Kidney glomerular epithelial cell (primary cell): ENCODE measurements around the gene ENDOV.

Source experiments
- DNase-seq: peaks from one replicate; lab custom pipeline; 2025; lab: John Stamatoyannopoulos, UW

Gene ENDOV

DNA sequence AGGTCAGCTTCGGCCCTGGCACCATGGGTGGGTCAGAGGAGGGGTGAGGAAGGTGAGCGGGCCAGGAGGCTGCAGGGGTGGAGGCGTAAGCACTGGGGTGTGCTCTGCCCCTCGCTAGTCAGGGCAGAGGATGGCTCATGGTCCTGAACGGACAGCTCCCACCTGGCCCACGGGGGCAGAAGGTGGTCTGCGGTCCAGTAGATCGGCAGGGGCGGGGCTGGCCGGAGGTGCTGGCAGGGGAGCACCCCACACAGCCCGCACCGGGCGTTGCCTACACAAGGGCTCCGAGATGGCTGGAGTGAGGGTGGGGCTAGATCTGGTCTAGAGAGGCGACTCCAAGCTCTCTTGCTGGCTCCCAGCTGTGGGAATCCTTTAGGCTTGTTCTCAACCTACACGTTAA, 53.3 kb downstream of the ENDOV start:
- DNase-seq, result no peak

DNA sequence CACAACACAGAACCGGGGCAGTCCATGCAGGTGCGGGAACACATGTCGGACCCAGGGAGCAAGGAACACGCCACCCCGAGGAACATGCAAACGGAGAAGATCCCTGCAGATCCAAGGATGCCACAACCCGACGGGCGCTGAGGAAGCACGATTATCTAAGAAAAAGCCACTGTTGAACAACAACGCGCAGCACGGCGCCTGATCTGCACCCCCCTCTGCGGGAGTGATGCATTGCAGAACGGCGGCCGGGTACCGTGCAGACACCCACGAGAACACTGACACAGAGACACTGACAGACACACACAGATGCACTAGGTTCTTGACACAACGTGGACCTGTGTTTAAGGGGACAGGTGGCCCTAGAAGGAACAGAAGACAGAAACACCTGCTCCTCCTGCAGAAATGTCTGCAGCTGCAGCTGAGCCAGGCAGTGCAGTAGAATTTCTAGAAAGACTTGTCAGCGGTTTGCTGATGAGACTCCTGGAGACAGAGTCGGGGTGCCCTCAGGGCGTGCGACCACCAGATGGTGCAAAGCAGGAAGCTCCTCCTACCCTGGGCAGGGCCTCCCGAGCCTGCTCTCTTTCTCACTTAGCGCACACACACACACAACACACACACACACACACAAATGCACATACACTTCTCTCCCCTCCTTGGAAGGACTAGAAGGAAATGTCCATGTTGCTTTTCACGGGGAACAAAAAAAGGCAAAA, 54.0 kb downstream of the ENDOV start:
- no peak for DNase-seq

DNA sequence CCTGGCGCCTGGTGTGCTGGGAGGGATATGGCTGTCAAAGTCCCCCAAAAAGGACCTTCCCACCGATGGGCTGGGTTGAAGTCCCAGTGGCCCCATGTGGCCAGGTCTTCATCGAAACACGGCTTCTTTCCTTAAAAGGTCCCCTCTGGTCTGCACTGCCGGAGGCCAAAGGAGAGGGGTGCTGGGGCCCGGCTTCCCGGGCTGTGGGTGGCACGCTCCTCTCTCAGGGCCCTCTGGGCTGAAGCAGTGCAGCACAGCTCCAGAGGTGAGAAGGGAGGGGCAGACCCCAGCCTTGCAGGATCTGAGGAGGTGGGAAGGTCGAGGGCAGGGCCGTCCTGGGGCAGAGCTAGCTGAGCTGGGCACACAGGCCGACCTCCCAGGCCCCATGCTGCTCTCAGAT, 54.7 kb downstream of the ENDOV start:
- DNase-seq, result no peak

DNA sequence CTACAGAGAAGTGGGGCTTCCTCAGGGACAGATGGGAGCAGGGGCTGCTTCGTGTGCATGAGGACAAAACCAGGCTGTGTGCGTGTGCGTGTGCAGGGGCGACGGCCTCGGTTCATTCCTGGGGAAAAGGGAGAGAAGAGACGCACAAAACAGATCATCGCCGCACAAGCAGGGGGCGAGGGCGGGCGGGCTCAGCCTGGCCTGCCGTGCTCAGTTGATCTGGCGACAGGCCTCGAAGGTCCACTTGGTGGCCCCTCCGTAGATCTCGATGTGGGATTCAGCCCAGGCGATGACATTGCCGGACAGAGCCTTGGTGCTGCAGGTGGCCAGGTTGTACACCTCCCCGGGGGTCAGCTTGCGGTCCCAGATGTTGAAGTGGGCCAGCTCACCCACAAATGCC, 55.6 kb downstream of the ENDOV start:
- DNase-seq, result no peak

DNA sequence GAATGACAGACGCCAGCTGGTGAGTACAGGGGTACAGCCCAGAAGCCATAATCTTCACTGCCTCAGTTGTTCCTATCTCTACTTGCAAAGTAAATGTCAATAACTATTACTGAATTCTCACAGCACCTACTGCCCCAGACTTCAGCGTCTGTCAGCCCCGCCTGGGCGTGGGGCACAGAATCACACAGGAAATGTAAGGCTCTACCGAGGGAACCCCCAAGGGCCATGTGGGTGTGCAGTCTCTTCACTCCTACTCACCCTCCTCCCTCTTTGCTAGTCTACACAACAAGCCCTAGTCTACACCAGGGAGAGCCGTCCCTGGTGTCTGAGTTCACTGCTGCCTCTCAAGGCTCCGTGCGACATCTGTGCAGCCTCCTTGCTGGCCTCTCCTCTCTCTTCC, 57.0 kb downstream of the ENDOV start:
- no peak for DNase-seq

DNA sequence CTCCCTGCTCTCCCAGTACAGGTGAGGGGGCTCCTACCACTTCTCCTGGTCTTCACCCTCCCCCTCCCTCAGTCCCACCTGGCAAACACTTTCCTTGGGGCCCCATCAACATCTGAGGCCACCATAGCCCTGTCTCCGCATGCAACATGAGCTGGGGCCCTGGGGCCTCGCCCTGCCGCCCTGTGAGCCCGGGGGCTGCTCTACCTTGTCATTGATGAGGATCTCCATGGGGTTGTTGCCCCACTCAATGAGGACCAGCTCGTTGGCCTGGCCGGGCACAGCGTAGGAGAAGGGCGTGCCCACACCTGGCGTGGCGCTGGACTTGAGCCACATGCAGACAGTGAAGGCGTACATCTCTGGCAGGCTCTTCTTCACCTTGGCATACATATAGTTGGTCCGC, 58.0 kb downstream of the ENDOV start:
- DNase-seq, result no peak

DNA sequence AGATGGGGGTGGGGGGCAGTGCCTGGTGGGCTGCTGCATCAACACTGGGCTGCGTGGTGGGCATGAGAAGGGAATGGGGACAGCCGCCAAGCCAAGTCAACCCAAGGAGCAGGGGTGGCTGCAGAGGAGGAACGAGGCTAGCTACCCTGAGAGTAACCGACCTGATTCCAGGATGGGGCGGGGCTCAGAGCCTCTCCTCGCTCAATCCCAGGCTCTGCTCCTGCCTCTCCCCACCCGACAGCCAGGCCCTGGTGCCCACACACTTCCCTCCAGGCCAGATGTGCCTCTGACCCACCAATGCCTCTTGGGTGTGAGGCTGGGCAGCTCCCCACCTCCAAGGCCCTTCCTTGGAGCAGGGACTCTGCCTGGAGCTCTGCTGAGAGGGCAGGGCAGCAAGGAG, 58.7 kb downstream of the ENDOV start:
- DNase-seq, result no peak

DNA sequence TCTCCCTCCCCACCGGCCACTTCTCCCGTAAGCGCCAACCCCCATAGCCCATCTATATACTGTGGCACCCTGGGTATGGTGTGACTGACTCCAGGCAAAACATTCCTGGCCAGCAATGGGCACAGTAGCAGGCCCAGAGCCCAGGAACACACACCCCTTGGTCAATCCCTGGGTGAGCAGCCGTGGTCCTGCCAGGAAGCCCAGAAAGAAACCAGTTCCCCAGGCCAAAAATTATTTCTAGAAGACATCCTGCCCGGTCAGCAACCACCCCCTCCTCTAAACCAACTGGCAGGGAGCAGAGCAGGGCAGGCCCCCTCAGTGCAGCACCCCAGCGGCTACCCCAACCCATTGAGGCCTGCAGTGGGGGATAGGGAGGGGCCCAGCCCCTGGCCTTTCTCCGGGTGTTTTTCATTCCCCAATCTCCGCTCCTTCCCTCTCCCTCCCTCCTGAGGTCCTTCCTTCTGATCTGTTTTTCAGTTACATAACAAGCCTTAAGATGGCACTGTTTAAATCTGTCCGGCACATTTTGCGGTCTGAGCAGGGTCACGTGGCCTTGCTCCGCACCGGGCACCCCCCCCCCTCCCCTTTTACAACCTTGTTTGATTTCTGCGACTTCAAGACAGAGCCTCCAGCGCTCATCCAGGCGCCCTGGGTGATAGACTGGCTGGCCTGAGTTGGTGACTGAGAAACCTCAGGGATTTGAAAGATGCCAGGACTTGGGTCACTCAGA, 59.4 kb downstream of the ENDOV start:
- DNase-seq, result no peak

DNA sequence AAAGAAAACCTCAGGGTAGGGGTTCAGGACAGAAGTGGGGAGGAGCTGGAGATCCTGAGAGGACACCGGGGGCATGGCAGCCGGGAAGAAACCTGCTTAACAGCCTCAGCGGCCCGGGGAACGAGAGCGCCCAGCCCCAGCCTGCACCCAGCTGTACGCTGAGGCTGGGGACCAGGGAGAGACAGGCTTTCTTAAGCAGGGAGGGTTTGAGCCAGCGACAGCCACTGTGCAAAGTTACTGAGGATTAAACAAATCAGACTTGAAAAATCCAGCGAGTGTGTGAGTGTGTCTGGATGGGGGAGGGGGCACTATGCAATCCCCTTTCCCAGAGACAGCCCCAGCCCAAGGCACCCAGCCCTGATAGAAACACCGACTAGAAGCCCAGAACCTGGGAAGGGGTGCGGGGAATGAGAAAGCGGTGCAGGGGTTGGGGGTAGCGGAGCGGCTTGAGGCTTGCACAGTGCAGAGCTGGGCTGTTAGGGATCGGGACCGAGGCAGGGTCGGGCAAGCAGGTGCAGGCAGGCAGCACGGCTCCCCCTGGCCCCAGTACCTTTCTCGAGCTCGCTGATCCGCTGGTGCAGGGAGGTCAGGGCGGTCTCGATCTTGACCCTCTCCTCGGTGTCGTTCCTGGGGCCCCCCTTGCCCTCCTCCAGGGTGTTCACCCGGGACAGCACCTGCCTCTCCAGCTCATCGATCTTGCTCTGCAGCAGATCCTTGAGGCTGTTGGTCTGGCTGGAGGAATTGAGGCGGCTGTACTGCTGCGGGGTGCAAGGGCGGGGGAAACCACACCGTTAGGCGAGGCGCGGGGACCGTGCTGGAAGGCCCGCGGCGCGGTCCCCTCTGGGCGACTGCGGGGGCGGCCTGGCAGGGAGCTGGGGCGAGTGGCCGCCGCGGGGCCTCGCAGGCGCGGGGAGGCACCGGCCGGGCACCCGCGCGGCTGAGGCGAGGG, 60.3 kb downstream of the ENDOV start:
- no peak for DNase-seq

DNA sequence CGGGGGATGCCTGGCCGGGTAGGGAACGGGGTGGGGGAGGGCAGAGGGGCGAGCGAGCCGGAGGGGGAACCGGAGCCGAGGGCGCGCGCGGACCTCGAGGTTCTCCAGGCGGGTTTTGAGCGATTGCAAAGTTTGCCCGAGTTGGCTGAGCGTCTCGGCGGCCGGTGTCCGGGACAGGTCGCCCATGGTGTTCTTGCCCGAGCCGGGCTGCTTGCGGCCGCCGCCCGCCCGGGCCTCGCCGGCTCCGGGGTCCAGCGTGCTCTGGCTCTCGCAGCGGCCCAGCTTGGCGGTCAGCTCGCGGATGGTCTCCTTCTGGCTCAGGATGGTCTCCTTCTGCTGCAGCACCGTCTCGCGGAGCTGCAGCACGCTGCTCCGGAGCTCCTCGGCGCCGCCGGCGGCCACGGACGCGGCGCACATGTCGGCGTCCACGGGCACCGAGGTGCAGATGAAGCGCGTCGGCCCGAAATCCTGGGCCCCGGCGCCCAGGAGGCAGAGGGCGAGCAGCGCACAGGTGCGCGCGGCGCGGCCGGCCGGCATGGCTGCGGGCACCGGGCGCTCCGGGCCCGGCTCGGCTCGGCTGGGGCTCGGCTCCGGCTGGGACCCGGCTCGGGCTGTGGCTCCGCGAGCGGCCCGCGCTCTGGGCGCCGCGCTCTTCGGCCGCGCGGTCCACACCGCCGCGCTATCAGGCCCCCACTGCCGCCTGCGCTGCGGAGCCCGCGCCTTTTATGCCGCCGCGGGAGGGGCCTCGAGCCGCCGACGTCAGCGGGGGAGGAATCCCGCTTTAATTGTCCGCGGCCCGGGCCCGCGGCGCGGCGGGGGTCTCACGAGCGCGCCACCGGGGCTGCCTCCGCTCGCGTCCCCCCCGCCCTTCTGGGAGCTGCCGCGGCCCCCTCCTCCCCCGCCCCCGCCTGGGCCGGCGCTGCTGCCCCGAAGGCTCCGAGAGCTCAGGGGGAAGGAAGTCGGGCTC, 61.2 kb downstream of the ENDOV start, which contains the start of gene NPTX1:
TSS of gene NPTX1 (minus strand) at position 698 of the 967 bp plus-strand sequence. CDS start at position 537, 161 bp downstream.
- no peak for DNase-seq

DNA sequence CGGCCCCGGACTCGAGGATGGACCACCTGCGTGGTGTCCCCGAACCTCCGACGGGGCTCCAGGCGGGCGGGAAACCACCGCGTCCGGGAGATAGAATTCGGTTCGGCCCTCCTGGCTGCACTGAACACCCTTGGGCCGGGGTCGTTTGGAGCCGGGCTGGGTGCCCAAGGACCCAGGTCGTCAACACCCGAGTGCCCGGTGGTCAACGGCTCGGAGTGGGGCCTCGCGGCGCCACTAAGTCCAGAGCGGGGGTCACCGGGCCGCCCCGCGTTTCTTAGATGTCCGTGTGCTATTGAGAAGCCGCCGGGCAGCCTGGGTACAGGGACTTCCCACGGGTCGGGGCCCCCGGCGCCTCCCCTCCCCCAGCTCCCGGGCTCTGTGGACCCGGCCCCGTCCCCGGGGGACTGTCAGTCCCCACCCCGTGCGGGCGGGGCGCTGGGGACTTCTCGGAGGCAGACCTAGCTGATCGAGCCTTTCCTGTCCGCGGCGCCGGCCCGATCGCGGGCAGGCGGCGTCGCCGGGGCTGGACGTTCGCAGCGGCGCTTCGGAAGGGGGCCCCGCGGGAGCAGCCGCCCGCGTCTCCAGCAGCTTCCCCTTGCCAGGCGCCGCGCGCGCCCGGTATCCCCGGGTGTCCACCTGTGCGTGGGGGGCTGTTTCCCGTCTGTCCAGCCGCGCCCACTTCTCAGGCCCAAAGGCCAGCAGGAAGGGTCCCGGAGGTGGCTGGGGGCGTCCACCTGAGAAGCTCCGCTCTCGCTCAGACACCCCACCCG, 62.1 kb downstream of the ENDOV start:
- DNase-seq, result no peak

DNA sequence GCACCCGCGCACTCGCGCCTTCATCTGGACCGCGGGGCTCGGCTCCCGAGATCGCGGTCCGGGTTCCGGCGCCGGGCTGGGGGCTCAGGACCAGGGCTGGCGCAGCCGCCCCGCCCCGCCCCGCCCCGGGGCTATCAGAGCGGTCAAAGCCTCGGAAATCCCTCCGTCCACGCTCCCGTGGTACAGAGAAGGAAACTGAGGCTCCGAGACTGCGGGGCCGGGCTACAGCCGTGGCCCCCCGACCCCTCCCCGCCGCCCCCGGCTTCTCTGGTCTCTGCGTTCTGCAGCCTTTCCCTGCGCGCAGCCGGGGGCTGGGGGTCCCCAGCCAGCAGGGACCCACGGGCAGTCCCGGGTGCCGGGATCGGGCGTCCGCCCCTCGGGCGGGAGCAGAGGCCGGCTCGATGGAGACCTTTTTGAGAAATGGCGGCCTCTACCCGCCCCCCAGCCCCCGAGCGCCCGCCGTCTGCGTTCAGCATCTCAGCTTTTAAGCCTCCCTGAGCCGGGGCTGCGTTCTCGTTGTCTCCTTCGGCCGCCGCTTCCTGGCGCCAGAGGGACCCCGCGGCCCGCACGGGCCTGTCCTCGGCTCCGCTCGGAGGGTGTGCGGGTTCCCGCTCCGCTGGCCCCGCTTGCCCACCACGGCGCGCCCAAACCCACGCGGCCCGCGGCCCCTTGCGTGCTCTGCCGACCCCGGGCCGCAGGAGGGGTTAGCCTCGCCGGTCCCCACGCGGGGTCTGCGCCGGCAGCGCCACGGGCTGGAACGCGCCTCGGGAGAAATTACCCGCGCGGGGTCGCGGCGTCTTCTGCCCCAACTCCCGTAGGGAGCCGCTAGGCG, 62.9 kb downstream of the ENDOV start:
- peak; percentile 6 for DNase-seq

DNA sequence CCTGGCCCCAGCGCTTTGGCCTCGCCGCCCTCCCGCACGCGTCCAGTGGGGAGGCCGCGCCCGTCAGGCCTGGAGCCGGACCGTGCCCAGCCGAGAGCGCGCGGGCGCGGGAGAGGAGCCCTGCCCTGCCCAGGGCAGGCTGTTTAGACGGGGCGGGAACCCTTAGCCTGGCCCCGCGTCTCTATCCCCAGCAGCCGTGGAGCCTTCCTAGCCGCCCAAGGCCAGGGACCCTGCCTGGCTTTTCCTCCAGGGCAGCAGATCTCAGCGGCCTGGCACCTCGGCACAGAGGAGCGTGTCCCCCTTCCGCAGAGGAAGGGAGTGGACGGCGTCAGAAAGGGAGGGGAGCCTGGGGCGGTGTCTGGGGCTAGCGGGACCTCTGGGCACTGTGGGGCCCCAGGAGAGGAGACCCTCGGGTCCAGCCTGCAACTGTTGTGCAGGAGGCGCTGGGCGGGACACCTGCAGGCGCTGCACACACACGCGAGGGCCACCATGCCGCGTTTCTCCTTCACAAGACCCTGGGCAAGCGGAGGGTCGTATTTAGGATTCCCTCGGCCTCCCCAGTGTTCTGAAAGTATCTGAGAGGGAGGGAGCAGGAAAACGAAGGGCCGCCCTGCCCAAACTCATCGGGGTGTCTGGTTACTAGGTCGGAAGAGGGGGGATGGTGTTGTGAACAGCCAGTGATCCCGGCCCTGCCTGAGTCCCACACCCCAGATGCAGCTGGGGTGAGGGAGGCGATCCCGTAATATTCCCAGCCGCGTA, 63.7 kb downstream of the ENDOV start:
- DNase-seq, result no peak

DNA sequence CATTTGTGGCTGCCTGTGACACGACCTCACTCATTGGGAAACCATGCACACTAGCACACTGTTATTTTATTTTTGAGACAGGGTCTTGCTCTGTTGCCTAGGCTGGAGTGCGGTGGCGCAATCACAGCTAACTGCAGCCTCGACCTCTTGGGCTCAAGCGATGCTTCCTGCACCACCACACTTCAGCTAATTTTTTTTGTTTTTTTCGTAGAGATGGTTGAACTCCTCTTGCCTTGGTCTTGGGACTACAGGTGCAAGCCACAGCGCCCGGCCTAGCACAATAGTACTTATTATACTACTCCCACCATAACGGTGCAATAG, 64.2 kb downstream of the ENDOV start:
- DNase-seq, result no peak

DNA sequence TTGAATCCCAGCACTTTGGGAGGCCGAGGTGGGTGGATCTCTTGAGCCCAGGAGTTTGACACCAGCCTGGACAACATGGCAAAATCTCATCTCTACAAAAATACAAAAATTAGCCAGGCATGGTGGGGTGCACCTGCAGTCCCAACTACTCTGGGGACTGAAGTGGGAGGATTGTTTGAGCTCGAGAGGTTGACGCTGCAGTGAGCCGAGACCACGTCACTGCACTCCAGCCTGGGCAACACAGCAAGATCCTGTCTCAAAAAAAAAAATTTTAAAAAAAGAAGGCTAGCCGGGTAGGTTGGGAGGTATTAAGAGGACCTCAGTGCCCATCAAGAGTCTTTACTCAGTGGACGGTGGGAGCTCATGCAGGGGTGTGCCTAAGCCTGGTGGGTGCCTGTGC, 65.3 kb downstream of the ENDOV start:
- no peak for DNase-seq

DNA sequence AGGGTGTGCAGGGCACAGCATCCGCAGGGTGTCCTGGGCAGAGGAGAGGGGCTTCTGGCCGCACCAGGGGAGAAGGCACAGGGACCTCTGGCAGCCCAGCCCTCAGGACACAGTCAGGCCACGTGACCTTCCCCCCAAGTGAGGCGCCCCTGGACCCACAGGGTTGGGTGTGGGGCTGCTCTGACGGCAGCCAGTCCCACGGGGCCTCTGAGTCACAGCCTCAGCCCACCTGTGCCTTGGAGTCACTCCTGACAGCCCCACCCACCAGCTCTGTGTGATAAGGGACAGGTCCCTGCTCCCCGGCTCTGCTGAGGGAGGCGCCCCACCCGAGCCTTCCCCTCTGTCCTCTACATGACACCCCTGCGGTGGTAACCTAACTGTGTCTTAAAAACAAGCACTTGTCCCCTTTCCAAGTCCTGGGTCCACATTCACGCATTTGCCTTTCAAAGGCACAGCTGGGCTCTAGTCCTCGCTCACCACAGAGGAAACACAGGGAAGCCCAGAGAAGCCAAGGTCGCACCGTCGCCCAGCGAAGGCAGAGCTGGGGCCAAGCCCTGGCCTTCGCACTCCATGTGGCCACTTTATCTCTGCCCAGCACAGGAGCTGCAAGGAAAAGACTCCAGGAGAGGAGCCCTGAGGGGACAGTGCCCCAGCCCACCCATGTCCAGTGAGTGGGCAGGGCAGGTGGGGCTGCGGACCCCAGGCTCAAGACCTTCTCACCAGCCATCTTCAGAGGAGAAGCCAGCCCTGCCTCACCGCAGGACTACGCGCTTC, 66.5 kb downstream of the ENDOV start:
- no peak for DNase-seq

DNA sequence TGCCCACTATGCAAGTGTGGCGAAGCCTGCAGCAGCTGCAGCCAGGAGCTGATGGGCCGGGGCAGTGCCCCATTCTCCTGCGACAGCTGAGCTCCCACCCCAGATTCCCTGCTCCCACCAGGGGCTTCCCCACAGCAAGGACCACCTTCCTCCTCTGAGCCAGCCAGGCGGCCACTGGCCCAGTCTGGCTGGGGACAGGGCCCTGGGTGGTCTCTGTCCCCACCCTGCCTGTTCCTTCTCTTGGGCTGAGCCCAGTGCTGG, 67.0 kb downstream of the ENDOV start:
- DNase-seq, result no peak

DNA sequence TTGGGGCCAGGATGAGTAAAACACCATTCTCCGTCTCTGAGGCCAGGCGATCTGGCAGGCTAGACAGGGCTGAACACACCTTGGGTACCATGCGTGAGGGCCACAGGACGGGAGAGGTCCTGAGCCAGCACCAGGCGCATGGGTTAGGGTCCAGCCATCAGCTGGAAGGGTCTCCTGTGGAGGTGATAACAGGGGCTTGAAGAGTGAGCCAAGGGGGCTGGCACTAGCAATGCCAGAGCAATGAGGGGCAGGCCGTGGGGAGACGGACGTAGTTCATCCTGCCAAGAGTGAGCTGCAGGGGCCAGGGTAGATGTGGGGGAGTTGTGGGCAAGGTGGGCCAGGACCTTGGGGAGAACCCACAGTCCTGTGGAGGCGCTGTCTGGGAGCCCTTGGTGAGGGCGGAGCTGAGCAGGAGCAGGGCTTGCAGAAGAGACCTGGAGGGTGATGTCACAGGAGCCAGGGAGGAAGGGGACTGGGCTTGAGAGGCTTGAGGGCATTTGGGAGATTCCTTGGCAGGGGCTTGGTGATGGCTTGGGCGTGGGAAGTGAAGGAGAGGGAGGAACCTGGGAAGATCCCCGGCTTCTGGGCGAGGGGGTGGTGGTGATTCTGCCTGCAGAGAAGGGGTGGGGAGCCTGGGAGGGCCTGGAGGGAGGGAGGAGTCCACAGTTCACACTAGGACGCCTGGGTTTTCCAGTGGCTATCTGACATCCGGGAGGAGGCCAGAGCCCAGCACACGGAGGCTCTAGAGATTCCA, 67.8 kb downstream of the ENDOV start:
- no peak for DNase-seq
